Testis (tissue), 2 donors: ENCODE results near the gene PDAP1.

ENCODE experiments used
- POLR2A ChIP-seq: fragments of 450-650 bp; IDR thresholded peaks from one replicate; pipeline ENCODE4 v1.6.1; 2017; ENCODE audit warnings: antibody characterized with exemption, mild to moderate bottlenecking, moderate library complexity
- TF ChIP-seq, protein P1 (sequence below), 3 experiments: fragments of 450-650 bp in 2 of 3; fragments of 200-600 bp in 1 of 3; sonication (generic) in 1 of 3; IDR thresholded peaks; one replicate each; pipeline ENCODE4 v1.5.1; 2016 to 2019; ENCODE audit warnings: antibody characterized with exemption in 3 of 3, mild to moderate bottlenecking in 2 of 3, moderate library complexity in 1 of 3

DNA sequence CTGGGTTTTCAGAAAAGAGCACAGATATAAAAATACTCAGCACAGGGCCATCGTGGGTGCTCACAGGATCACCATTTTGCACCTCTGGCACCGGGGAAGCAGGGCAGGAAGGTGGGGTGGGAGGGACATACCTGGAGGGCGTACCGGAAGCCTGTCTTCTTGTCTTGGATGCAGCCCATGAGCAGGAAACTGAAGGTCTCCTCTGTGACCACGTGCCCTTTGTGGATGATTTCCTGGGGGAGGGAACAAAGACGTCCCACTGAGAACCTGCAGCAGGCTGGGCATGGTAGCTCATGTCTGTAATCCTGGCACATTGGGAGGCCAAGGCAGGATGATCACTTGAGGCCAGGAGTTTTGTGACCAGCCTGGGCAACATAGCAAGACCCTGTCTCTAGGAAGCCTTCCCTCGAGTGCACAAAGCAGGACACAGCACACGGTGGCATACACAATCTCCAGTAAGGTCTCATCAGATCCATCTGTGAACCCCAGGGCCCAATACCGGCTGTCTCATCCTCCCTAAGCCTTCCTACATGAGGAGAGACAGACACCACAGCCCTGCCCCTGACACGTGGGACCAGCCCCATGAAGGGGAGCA lies 20.7 kb upstream of the PDAP1 start:
- TF ChIP-seq, protein P1, sequence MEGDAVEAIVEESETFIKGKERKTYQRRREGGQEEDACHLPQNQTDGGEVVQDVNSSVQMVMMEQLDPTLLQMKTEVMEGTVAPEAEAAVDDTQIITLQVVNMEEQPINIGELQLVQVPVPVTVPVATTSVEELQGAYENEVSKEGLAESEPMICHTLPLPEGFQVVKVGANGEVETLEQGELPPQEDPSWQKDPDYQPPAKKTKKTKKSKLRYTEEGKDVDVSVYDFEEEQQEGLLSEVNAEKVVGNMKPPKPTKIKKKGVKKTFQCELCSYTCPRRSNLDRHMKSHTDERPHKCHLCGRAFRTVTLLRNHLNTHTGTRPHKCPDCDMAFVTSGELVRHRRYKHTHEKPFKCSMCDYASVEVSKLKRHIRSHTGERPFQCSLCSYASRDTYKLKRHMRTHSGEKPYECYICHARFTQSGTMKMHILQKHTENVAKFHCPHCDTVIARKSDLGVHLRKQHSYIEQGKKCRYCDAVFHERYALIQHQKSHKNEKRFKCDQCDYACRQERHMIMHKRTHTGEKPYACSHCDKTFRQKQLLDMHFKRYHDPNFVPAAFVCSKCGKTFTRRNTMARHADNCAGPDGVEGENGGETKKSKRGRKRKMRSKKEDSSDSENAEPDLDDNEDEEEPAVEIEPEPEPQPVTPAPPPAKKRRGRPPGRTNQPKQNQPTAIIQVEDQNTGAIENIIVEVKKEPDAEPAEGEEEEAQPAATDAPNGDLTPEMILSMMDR (IDR thresholded peaks at IDR 0.05) = no peak
- no peak for TF ChIP-seq POLR2A
